Measurements from ENCODE around the gene TOPBP1. TPM values are rescaled to one million over a fixed set of nuclear protein-coding genes. Genes with fewer than 3 reads are reported as not detected.

Gene TOPBP1
- total and polyA plus RNA-seq, 2 of the 8 experiments (the other 6 are each of a cell fraction or from before 2014, with no cell fraction given): 19.7 to 35.9 TPM

GRCh38 chr3:133568294-133569014 is 93.3 kb downstream of the TOPBP1 start:
- Histone ChIP-seq H4K91ac (replicated peaks; ENCODE audit: insufficient read length, low read length) (no peak overlapping the region), H2BK5ac (ENCODE audit: low read depth, low read length) (no peak overlapping the region), H3K79me2 (ENCODE audit: control insufficient read depth in 1 of 2, insufficient read depth in 2 of 2, low read length in 2 of 2) (no peaks in the 10 kb centered on the region), H3K9me3 (ENCODE audit: insufficient read depth in 2 of 2, low read depth in 1 of 2, low read length in 1 of 2) (no peaks in the 10 kb centered on the region), H3K4me1 (replicated peaks in 1 of 4; ENCODE audit: control insufficient read depth in 3 of 4, insufficient read depth in 4 of 4, low read length in 3 of 4) (peaks cover 0 to 5% (median under 1%) of the 10 kb centered on the region in 4 experiments; a peak in 1 of 7 replicates), H3K18ac (ENCODE audit: extremely low read depth, low read length) (no peak overlapping the region), H3K4me2 (ENCODE audit: insufficient read depth in 1 of 2, low read depth in 2 of 2, low read length in 2 of 2) (no peak overlapping the region), H3K36me3 (ENCODE audit: control insufficient read depth in 2 of 4, insufficient read depth in 4 of 4, low read length in 3 of 4) (no peaks in the 10 kb centered on the region), H2AFZ (ENCODE audit: low read length) (no peak overlapping the region), H3K4me3 (ENCODE audit: extremely low read depth in 1 of 4, insufficient read depth in 2 of 4, low read depth in 3 of 4, low read length in 4 of 4) (no peak overlapping the region), H2BK12ac (ENCODE audit: low read depth, low read length) (no peak overlapping the region), H4K8ac (ENCODE audit: extremely low read depth, insufficient read depth, low read length) (no peak overlapping the region), H3K27ac (ENCODE audit: low read depth, low read length) (no peak overlapping the region), H3K23ac (ENCODE audit: insufficient read length) (no peak overlapping the region), H3K56ac (replicated peaks; ENCODE audit: insufficient read length, low read depth, low read length) (no peak overlapping the region), H2BK120ac (replicated peaks; ENCODE audit: low read depth, low read length) (no peak overlapping the region), H2BK20ac (ENCODE audit: low read length) (no peak overlapping the region), H4K20me1 (replicated peaks in 1 of 2; ENCODE audit: control insufficient read depth in 1 of 2, insufficient read depth in 2 of 2, low read length in 2 of 2) (no peaks in the 10 kb centered on the region), H3K27me3 (replicated peaks in 1 of 4; ENCODE audit: control insufficient read depth in 3 of 4, extremely low read depth in 1 of 4, insufficient read depth in 3 of 4, low read length in 3 of 4) (no peaks in the 10 kb centered on the region), H4K5ac (ENCODE audit: insufficient read length, low read depth, low read length) (no peak overlapping the region), H3K14ac (ENCODE audit: insufficient read length) (no peak overlapping the region), H2BK15ac (ENCODE audit: low read length) (no peak overlapping the region), H3K23me2 (ENCODE audit: low read depth, low read length) (no peaks in the 10 kb centered on the region), H3K79me1 (ENCODE audit: low read depth, low read length) (no peaks in the 10 kb centered on the region), H2AK5ac (ENCODE audit: low read depth, low read length) (no peak overlapping the region), H3K4ac (replicated peaks; ENCODE audit: insufficient read length, low read depth, low read length) (no peak overlapping the region), H3K9ac (replicated peaks in 1 of 4; ENCODE audit: extremely low read depth in 1 of 4, low read depth in 3 of 4, low read length in 3 of 4) (no peak overlapping the region)
- ChIA-PET POLR2A (ENCODE audit: partially characterized antibody) (interaction anchor here (1.1 to 1.2 kb wide), 3 partner anchors 10 to 81 kb away, joined by 3 read pairs; no protein-coding TSS in a partner anchor), CTCF (ENCODE audit: partially characterized antibody) (interaction anchor here (0.7 to 2.5 kb wide), 4 partner anchors 10 to 112 kb away, joined by 3 to 16 read pairs (median 4); no protein-coding TSS in a partner anchor)
- WGBS, 2 experiments (ENCODE audit: extremely low coverage in 1 of 2, insufficient coverage in 1 of 2, insufficient read length in 1 of 2, insufficient replicate concordance in 2 of 2, low coverage in 1 of 2, low lambda C conversion rate in 2 of 2, missing lambda C conversion rate in 1 of 2): 91% methylated on average over 8 of the region's 8 CpGs; no CpG with 5 or more reads in 1 of the 2 experiments
- no peak for TF ChIP-seq SUZ12 (IDR thresholded peaks at IDR 0.05; ENCODE audit: low read length)
- TF ChIP-seq SRF (IDR thresholded peaks at IDR 0.05; ENCODE audit: low read depth, low read length): no peak
- FAIRE-seq: no peak
- no peak for DNase-seq (ENCODE audit: low read depth in 1 of 2, low spot score in 2 of 2)

Data from H1 (cell line).